Tongue (tissue), 2 donors: ENCODE data around the gene SMARCD2. TPM values are rescaled to one million over a fixed set of nuclear protein-coding genes. Genes with fewer than 3 reads are reported as not detected.
"Not testable (repeated sequence)": the region's sequence is repeated elsewhere in the genome, so short reads cannot be mapped to it uniquely, and the experiment has no call there.

Experiments used
- DNase-seq: peaks from one replicate; pipeline ENCODE4 v3.0.0-alpha.2; 2015
- total RNA-seq: library from RNA; depleted of rRNA; stranded (reverse); fragments of >200 nt; gene quantifications from one replicate; pipeline ENCODE4 v1.2.3, GENCODE V29; 2014

The SMARCD2 gene
- 69.4 TPM for total RNA-seq

- DNase-seq: peak; percentile 99
These were observed at the start of gene SMARCD2 for GRCh38 chr17:63842540-63843386. TSS of gene SMARCD2 (minus strand) at chr17:63842685. CDS start at chr17:63842674, 11 bp downstream.

- peak; percentile 57 for DNase-seq
These were observed 46.8 kb upstream of the SMARCD2 start for GRCh38 chr17:63889026-63889848.

- DNase-seq: not testable (repeated sequence)
These were observed 42.6 kb upstream of the SMARCD2 start for GRCh38 chr17:63885119-63885518.

- not testable (repeated sequence) for DNase-seq
These were observed 40.2 kb upstream of the SMARCD2 start for GRCh38 chr17:63882626-63883126.

GRCh38 chr17:63881935-63882601 lies 39.6 kb upstream of the SMARCD2 start, which contains the start of gene GH2:
TSS of gene GH2 (minus strand) at chr17:63881944. CDS start at chr17:63881801, 143 bp downstream.
- peak; percentile 48 for DNase-seq

GRCh38 chr17:63881337-63881736 lies 38.9 kb upstream of the SMARCD2 start:
- not testable (repeated sequence) for DNase-seq

- no peak for DNase-seq
These were observed 38.2 kb upstream of the SMARCD2 start for GRCh38 chr17:63880706-63881105.

- DNase-seq: not testable (repeated sequence)
These were observed 35.9 kb upstream of the SMARCD2 start for GRCh38 chr17:63878413-63878812.

- not testable (repeated sequence) for DNase-seq
These were observed 32.2 kb upstream of the SMARCD2 start for GRCh38 chr17:63874693-63875092.

GRCh38 chr17:63874061-63874626 lies 31.7 kb upstream of the SMARCD2 start:
- DNase-seq: not testable (repeated sequence)

- DNase-seq: not testable (repeated sequence)
These were observed 31.1 kb upstream of the SMARCD2 start, which contains the start of gene CSH2 for GRCh38 chr17:63873577-63873976. TSS of gene CSH2 (minus strand) at chr17:63873677. CDS start at chr17:63873614, 63 bp downstream.

- DNase-seq: not testable (repeated sequence)
These were observed 29.3 kb upstream of the SMARCD2 start for GRCh38 chr17:63871646-63872365.

- not testable (repeated sequence) for DNase-seq
These were observed 27.8 kb upstream of the SMARCD2 start for GRCh38 chr17:63870292-63870665.

GRCh38 chr17:63869491-63870291 lies 27.2 kb upstream of the SMARCD2 start:
- not testable (repeated sequence) for DNase-seq

- not testable (repeated sequence) for DNase-seq
These were observed 24.1 kb upstream of the SMARCD2 start for GRCh38 chr17:63866625-63867024.

- DNase-seq: no peak
These were observed 16.8 kb upstream of the SMARCD2 start for GRCh38 chr17:63859257-63859656.

- not testable (repeated sequence) for DNase-seq
These were observed 13.9 kb upstream of the SMARCD2 start for GRCh38 chr17:63856425-63856824.

GRCh38 chr17:63855185-63855584 lies 12.7 kb upstream of the SMARCD2 start:
- DNase-seq: no peak

- DNase-seq: no peak
These were observed 12.2 kb upstream of the SMARCD2 start for GRCh38 chr17:63854709-63855108.

- DNase-seq: no peak
These were observed 10.8 kb upstream of the SMARCD2 start for GRCh38 chr17:63853260-63853659.
